Activated T-helper 9 cell treated with anti-CD3 and anti-CD28 coated beads, Interleukin-2, amount 50 U/mL, for 16 hours (primary cell): ENCODE results near the gene COL20A1.

Experiments
- DNase-seq: peaks from one replicate; pipeline ENCODE4 v3.0.0-alpha.2; 2020; ENCODE audit warnings: low read depth

COL20A1 gene

GRCh38 chr20:63278661-63279060, 14.3 kb upstream of the COL20A1 start:
- no peak for DNase-seq

- no peak for DNase-seq
These were observed 13.1 kb upstream of the COL20A1 start for GRCh38 chr20:63279931-63280330.

GRCh38 chr20:63280371-63280770, 12.6 kb upstream of the COL20A1 start:
- no peak for DNase-seq

GRCh38 chr20:63280929-63281545, 11.9 kb upstream of the COL20A1 start:
- no peak for DNase-seq

GRCh38 chr20:63281742-63282665, 11.0 kb upstream of the COL20A1 start:
- no peak for DNase-seq

- DNase-seq = no peak
These were observed 10.0 kb upstream of the COL20A1 start for GRCh38 chr20:63282946-63283345.

GRCh38 chr20:63283397-63284082, 9.4 kb upstream of the COL20A1 start:
- DNase-seq = no peak

GRCh38 chr20:63284083-63284440, 8.9 kb upstream of the COL20A1 start:
- DNase-seq = no peak

- DNase-seq = no peak
These were observed 8.4 kb upstream of the COL20A1 start for GRCh38 chr20:63284544-63284949.

- no peak for DNase-seq
These were observed 7.9 kb upstream of the COL20A1 start for GRCh38 chr20:63284981-63285524.

- no peak for DNase-seq
These were observed 7.1 kb upstream of the COL20A1 start for GRCh38 chr20:63285636-63286615.

GRCh38 chr20:63286781-63287696, 5.9 kb upstream of the COL20A1 start:
- DNase-seq = no peak

GRCh38 chr20:63287697-63288580, 5.0 kb upstream of the COL20A1 start:
- DNase-seq = no peak

GRCh38 chr20:63288581-63289251, 4.3 kb upstream of the COL20A1 start:
- no peak for DNase-seq

GRCh38 chr20:63289311-63290135, 3.5 kb upstream of the COL20A1 start:
- DNase-seq = no peak

GRCh38 chr20:63290136-63290676, 2.8 kb upstream of the COL20A1 start:
- DNase-seq = no peak

- DNase-seq = peak; percentile 50
These were observed 2.1 kb upstream of the COL20A1 start for GRCh38 chr20:63290677-63291472.
